Measurements from ENCODE around the gene DNAJC15.
"Not testable (repeated sequence)": the region's sequence is repeated elsewhere in the genome, so short reads cannot be mapped to it uniquely, and the experiment has no call there.

The DNAJC15 gene

GRCh38 chr13:43023289-43023963 lies at the start of gene DNAJC15:
Gene DNAJC15, plus strand, starts transcription at chr13:43023586. Its CDS starts 41 bp downstream, at chr13:43023627.
- peak; percentile 68 to 77 for DNase-seq

GRCh38 chr13:42976066-42976465 lies 47.3 kb upstream of the DNAJC15 start:
- no peak for DNase-seq

- DNase-seq, result no peak
Observed at GRCh38 chr13:42977219-42977659, 46.1 kb upstream of the DNAJC15 start.

GRCh38 chr13:42981317-42981716 lies 42.1 kb upstream of the DNAJC15 start:
- DNase-seq, result no peak

GRCh38 chr13:42981853-42982252 lies 41.5 kb upstream of the DNAJC15 start:
- DNase-seq, result no peak

GRCh38 chr13:42984026-42984425 lies 39.4 kb upstream of the DNAJC15 start:
- DNase-seq, result no peak

- no peak for DNase-seq
Observed at GRCh38 chr13:42984691-42985090, 38.7 kb upstream of the DNAJC15 start.

GRCh38 chr13:42985312-42986175 lies 37.8 kb upstream of the DNAJC15 start:
- DNase-seq, result no peak

- no peak for DNase-seq
Observed at GRCh38 chr13:42986176-42986574, 37.2 kb upstream of the DNAJC15 start.

GRCh38 chr13:42990291-42991232 lies 32.8 kb upstream of the DNAJC15 start:
- DNase-seq, result no peak

GRCh38 chr13:42991233-42991897 lies 32.0 kb upstream of the DNAJC15 start:
- DNase-seq, result not testable (repeated sequence)

GRCh38 chr13:42991898-42992763 lies 31.3 kb upstream of the DNAJC15 start, which contains the start of gene EPSTI1:
Gene EPSTI1, minus strand, starts transcription at chr13:42992241. Its CDS starts 76 bp downstream, at chr13:42992165.
- peak; percentile 70 to 83 for DNase-seq

- no peak for DNase-seq
Observed at GRCh38 chr13:42992764-42993122, 30.6 kb upstream of the DNAJC15 start.

GRCh38 chr13:42994878-42995277 lies 28.5 kb upstream of the DNAJC15 start:
- DNase-seq, result no peak

- no peak for DNase-seq
Observed at GRCh38 chr13:42996584-42996983, 26.8 kb upstream of the DNAJC15 start.

- no peak for DNase-seq
Observed at GRCh38 chr13:42997381-42997780, 26.0 kb upstream of the DNAJC15 start.

GRCh38 chr13:42999491-42999890 lies 23.9 kb upstream of the DNAJC15 start:
- DNase-seq, result no peak

GRCh38 chr13:43000676-43001075 lies 22.7 kb upstream of the DNAJC15 start:
- DNase-seq, result no peak

GRCh38 chr13:43002021-43002420 lies 21.4 kb upstream of the DNAJC15 start:
- DNase-seq, result no peak

GRCh38 chr13:43003010-43003409 lies 20.4 kb upstream of the DNAJC15 start:
- DNase-seq, result no peak

- DNase-seq, result no peak
Observed at GRCh38 chr13:43003729-43004128, 19.7 kb upstream of the DNAJC15 start.
